Measurements from ENCODE around the gene CMPK2. TPM values are rescaled to one million over a fixed set of nuclear protein-coding genes. Genes with fewer than 3 reads are reported as not detected.

Gene CMPK2
- total RNA-seq, 1 experiment from 2014 or later: 5.0 TPM

DNA sequence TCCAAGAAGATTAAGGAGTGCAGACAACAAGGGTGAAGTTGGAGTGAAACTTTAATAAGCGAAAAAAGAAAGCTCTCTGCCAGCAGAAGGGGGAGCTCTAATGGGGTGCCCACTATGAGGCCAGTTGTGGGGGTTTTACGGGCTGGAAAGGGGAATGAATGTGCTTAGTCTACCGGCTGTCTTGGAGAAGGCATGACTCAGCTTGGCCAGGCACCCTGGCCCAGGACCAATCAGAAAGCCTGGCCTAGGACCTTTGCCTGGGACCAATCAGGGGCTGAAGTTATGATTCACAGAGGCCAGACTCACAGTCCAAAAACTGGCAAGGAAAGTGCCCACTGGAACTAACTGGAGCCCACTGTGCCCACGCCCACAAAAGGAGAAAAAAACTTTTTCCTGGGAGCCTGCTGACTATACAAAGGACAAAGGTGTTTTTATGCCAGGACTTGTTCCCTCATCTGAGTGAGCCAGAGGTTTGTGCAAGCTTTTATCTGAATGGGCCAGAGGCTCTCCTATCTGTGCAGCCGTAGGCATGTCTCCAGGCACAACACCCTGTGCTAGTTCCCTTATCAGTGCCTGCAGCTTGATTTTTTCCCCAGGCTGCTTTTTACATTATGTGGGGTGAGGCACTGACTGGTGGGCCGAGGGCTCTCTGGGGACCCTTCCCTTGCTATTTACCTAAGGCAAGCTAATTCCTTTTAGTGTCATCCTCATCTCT is 18.6 kb downstream of the CMPK2 start:
- POLR2A ChIA-PET (ENCODE audit: unreplicated experiment): no interaction called here
- no peak overlapping the region for H3K4me2 ChIP-seq (ENCODE audit: low read length)
- H3K9ac ChIP-seq (ENCODE audit: low read length): no peak overlapping the region
- no peaks in the 10 kb centered on the region for H3K79me2 ChIP-seq (ENCODE audit: low read length)
- TF ChIP-seq, protein P1, sequence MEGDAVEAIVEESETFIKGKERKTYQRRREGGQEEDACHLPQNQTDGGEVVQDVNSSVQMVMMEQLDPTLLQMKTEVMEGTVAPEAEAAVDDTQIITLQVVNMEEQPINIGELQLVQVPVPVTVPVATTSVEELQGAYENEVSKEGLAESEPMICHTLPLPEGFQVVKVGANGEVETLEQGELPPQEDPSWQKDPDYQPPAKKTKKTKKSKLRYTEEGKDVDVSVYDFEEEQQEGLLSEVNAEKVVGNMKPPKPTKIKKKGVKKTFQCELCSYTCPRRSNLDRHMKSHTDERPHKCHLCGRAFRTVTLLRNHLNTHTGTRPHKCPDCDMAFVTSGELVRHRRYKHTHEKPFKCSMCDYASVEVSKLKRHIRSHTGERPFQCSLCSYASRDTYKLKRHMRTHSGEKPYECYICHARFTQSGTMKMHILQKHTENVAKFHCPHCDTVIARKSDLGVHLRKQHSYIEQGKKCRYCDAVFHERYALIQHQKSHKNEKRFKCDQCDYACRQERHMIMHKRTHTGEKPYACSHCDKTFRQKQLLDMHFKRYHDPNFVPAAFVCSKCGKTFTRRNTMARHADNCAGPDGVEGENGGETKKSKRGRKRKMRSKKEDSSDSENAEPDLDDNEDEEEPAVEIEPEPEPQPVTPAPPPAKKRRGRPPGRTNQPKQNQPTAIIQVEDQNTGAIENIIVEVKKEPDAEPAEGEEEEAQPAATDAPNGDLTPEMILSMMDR (conservative IDR thresholded peaks at IDR 0.05; ENCODE audit: low read depth, low read length): no peak
- TF ChIP-seq EZH2phosphoT487 (IDR thresholded peaks at IDR 0.05; ENCODE audit: borderline replicate concordance, low read length) (no peak), EZH2 (IDR thresholded peaks at IDR 0.05; ENCODE audit: low read length, unreplicated experiment) (no peak)
- DNase-seq (no peak), ATAC-seq (no peak)
- H3K27me3 ChIP-seq (ENCODE audit: low read length): no peaks in the 10 kb centered on the region
- no peaks in the 10 kb centered on the region; the same call in 1 of the 2 replicates for H3K36me3 ChIP-seq (ENCODE audit: low read depth, low read length)
- no peaks in the 10 kb centered on the region for H3K4me1 ChIP-seq (ENCODE audit: insufficient read depth, low read length)
- H3F3A ChIP-seq (ENCODE audit: low read length, unreplicated experiment): no peaks in the 10 kb centered on the region
- no peak overlapping the region for H3K27ac ChIP-seq (ENCODE audit: low read length)
- H3K4me3 ChIP-seq (ENCODE audit: low read length): no peak overlapping the region
- BruUV-seq (replicated peaks): no TSS peak
- H4K20me1 ChIP-seq (ENCODE audit: low read length): no peaks in the 10 kb centered on the region
- CTCF ChIA-PET: no interaction called here
- no peaks in the 10 kb centered on the region for H3K9me2 ChIP-seq (replicated peaks; ENCODE audit: low read length)
- peaks cover 50% of the 10 kb centered on the region; the same call in 1 of the 2 replicates for H3K9me3 ChIP-seq (ENCODE audit: low read length)
- no peak overlapping the region for H2AFZ ChIP-seq (ENCODE audit: low read length)
- intact Hi-C loops (cut with micrococcal nuclease): no loop called here

DNA sequence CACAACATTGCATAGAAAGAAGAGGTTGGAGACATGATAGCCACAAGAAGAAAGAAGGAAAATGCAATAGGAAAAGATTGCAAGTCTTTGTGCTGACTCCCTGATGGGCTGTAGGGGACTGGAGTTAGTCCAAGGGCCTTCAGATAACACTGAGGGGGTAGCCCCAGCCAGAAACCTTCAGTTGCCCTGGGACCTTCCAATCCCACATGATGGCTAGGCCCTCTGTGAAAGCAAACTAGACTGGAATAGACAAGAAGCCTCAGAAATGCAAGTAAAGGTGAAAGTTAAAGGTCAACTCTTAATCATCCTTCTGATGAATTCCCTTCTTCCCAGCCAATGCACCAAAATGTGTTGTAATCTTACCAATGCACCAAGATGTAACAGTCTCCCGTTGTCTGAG is 19.2 kb downstream of the CMPK2 start:
- no peaks in the 10 kb centered on the region for H3K27me3 ChIP-seq (ENCODE audit: low read length)
- no peak overlapping the region for H3K4me2 ChIP-seq (ENCODE audit: low read length)
- peaks cover 50% of the 10 kb centered on the region; the same call in 1 of the 2 replicates for H3K9me3 ChIP-seq (ENCODE audit: low read length)
- no peaks in the 10 kb centered on the region for H3K9me2 ChIP-seq (replicated peaks; ENCODE audit: low read length)
- H3F3A ChIP-seq (ENCODE audit: low read length, unreplicated experiment): no peaks in the 10 kb centered on the region
- ATAC-seq (no peak), DNase-seq (no peak)
- H3K27ac ChIP-seq (ENCODE audit: low read length): no peak overlapping the region
- no peaks in the 10 kb centered on the region; the same call in 1 of the 2 replicates for H3K36me3 ChIP-seq (ENCODE audit: low read depth, low read length)
- POLR2A ChIA-PET (ENCODE audit: unreplicated experiment): no interaction called here
- intact Hi-C loops (cut with micrococcal nuclease): no loop called here
- H3K9ac ChIP-seq (ENCODE audit: low read length): no peak overlapping the region
- no TSS peak for BruUV-seq (replicated peaks)
- H3K4me1 ChIP-seq (ENCODE audit: insufficient read depth, low read length): no peaks in the 10 kb centered on the region
- no peaks in the 10 kb centered on the region for H3K79me2 ChIP-seq (ENCODE audit: low read length)
- no peaks in the 10 kb centered on the region for H4K20me1 ChIP-seq (ENCODE audit: low read length)
- TF ChIP-seq EZH2phosphoT487 (IDR thresholded peaks at IDR 0.05; ENCODE audit: borderline replicate concordance, low read length) (no peak), EZH2 (IDR thresholded peaks at IDR 0.05; ENCODE audit: low read length, unreplicated experiment) (no peak)
- TF ChIP-seq, protein P1 (conservative IDR thresholded peaks at IDR 0.05; ENCODE audit: low read depth, low read length): no peak
- H3K4me3 ChIP-seq (ENCODE audit: low read length): no peak overlapping the region
- CTCF ChIA-PET: no interaction called here
- no peak overlapping the region for H2AFZ ChIP-seq (ENCODE audit: low read length)

DNA sequence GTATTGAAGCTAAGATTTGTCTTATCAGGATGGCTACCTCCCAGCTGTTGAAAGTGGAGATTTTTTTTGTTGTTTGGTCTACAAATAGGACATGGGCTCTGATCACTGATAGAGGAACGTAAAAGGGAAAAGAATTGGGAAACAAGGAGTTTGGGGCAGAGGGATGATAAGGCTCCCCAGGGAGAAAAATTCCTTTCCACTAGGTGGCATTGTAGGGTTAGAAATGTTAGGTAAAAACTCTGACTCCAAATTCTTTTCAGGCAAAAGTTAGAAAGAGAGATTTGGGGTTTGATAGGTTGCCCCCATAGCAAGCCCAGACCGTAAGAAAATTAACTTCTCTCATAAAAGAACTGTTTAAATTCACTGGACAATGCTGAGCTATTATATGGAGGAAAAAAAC is 19.8 kb downstream of the CMPK2 start:
- Histone ChIP-seq H2AFZ (ENCODE audit: low read length) (no peak overlapping the region), H3K4me2 (ENCODE audit: low read length) (no peak overlapping the region), H3K27me3 (ENCODE audit: low read length) (no peaks in the 10 kb centered on the region), H3K79me2 (ENCODE audit: low read length) (no peaks in the 10 kb centered on the region), H3K27ac (ENCODE audit: low read length) (no peak overlapping the region), H3K9me2 (replicated peaks; ENCODE audit: low read length) (no peaks in the 10 kb centered on the region), H4K20me1 (ENCODE audit: low read length) (no peaks in the 10 kb centered on the region), H3K4me3 (ENCODE audit: low read length) (no peak overlapping the region), H3K9me3 (ENCODE audit: low read length) (peaks cover 50% of the 10 kb centered on the region; the same call in 1 of the 2 replicates), H3K36me3 (ENCODE audit: low read depth, low read length) (no peaks in the 10 kb centered on the region; the same call in 1 of the 2 replicates), H3F3A (ENCODE audit: low read length, unreplicated experiment) (no peaks in the 10 kb centered on the region), H3K9ac (ENCODE audit: low read length) (no peak overlapping the region), H3K4me1 (ENCODE audit: insufficient read depth, low read length) (no peaks in the 10 kb centered on the region)
- ATAC-seq (no peak), DNase-seq (peak; percentile 18)
- BruUV-seq (replicated peaks): no TSS peak
- POLR2A ChIA-PET (ENCODE audit: unreplicated experiment): no interaction called here
- CTCF ChIA-PET: no interaction called here
- TF ChIP-seq, protein P1 (conservative IDR thresholded peaks at IDR 0.05; ENCODE audit: low read depth, low read length): peak; percentile 49
- TF ChIP-seq EZH2phosphoT487 (IDR thresholded peaks at IDR 0.05; ENCODE audit: borderline replicate concordance, low read length): no peak
- TF ChIP-seq EZH2 (IDR thresholded peaks at IDR 0.05; ENCODE audit: low read length, unreplicated experiment): no peak
- intact Hi-C loops (cut with micrococcal nuclease): no loop called here
